Renal cortical epithelial cell (primary cell): ENCODE measurements around the gene CAPG. TPM values are rescaled to one million over a fixed set of nuclear protein-coding genes. Genes with fewer than 3 reads are reported as not detected.
A peak's percentile ranks its signal among the peaks of the same experiment; 100 is the strongest.
"Not testable (repeated sequence)": the region's sequence is repeated elsewhere in the genome, so short reads cannot be mapped to it uniquely, and the experiment has no call there.

Source experiments
- DNase-seq: peaks from one replicate; pipeline ENCODE4 v3.0.0-alpha.2; 2011; ENCODE audit warnings: low read depth
- total RNA-seq: library from RNA; depleted of rRNA; stranded (reverse); fragments of >200 nt; gene quantifications from 2 replicates; pipeline ENCODE4 v1.2.3, GENCODE V29; 2014

Gene CAPG
- total RNA-seq, 1 donor from 2014 or later = 295 TPM

- no peak for DNase-seq
These were observed 13.4 kb downstream of the CAPG start for GRCh38 chr2:85396531-85397470.

- DNase-seq = no peak
These were observed 14.2 kb downstream of the CAPG start for GRCh38 chr2:85395912-85396475.

GRCh38 chr2:85394976-85395375 is 15.2 kb downstream of the CAPG start:
- DNase-seq = no peak

- DNase-seq = no peak
These were observed 15.9 kb downstream of the CAPG start for GRCh38 chr2:85394261-85394681.

- peak; percentile 42 for DNase-seq
These were observed 16.3 kb downstream of the CAPG start for GRCh38 chr2:85393836-85394235.

- no peak for DNase-seq
These were observed 19.1 kb downstream of the CAPG start for GRCh38 chr2:85390941-85391669.

GRCh38 chr2:85388878-85389538 is 21.2 kb downstream of the CAPG start:
- DNase-seq = no peak

GRCh38 chr2:85387754-85388153 is 22.4 kb downstream of the CAPG start:
- DNase-seq = no peak

- DNase-seq = no peak
These were observed 24.4 kb downstream of the CAPG start for GRCh38 chr2:85385746-85386145.

- no peak for DNase-seq
These were observed 26.3 kb downstream of the CAPG start for GRCh38 chr2:85383850-85384249.

GRCh38 chr2:85383151-85383550 is 27.0 kb downstream of the CAPG start:
- DNase-seq = peak; percentile 67

- no peak for DNase-seq
These were observed 30.1 kb downstream of the CAPG start for GRCh38 chr2:85380048-85380447.

GRCh38 chr2:85378257-85378656 is 31.9 kb downstream of the CAPG start:
- no peak for DNase-seq

GRCh38 chr2:85377083-85377482 is 33.1 kb downstream of the CAPG start:
- no peak for DNase-seq

- DNase-seq = no peak
These were observed 33.7 kb downstream of the CAPG start for GRCh38 chr2:85376291-85377065.

GRCh38 chr2:85371045-85371444 is 39.1 kb downstream of the CAPG start:
- no peak for DNase-seq

- DNase-seq = no peak
These were observed 40.7 kb downstream of the CAPG start for GRCh38 chr2:85369500-85369899.

GRCh38 chr2:85368921-85369320 is 41.2 kb downstream of the CAPG start:
- no peak for DNase-seq

GRCh38 chr2:85367180-85367579 is 43.0 kb downstream of the CAPG start:
- no peak for DNase-seq

GRCh38 chr2:85362653-85363387 is 47.3 kb downstream of the CAPG start:
- not testable (repeated sequence) for DNase-seq

GRCh38 chr2:85357736-85358135 is 52.4 kb downstream of the CAPG start:
- no peak for DNase-seq
